Measurements from ENCODE around the gene EYS.

EYS gene

DNA sequence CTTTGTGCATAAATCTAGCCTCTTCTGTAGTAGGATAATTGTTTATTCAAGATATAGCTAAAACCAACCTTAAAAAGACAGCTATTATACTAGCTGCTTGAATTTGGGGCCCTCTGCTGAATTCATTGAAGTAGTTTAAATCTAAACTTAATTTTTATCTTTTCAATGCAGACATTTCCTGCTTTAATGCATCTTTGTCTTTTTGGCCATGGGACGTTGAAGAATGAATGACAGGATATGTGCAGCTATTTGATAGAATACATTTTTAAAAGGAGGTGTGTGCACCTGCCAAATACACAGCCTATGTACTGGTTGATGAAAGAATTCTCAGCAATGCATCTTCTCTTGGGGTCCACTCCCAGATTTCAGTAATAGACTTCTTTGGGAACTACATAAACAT lies 1546.5 kb downstream of the EYS start:
- Histone ChIP-seq H3K27ac (ENCODE audit: insufficient read depth in 1 of 2, low read depth in 1 of 2, low read length in 2 of 2, poor library complexity in 1 of 2, severe bottlenecking in 2 of 2) (peak overlapping the region in 1 of 2 experiments; percentile 13), H3K4me1 (ENCODE audit: control extremely low read depth in 1 of 4, control insufficient read depth in 4 of 4, insufficient read depth in 4 of 4, low read length in 3 of 4) (peaks cover 0 to 12% (median 2%) of the 10 kb centered on the region in 4 experiments), H3K9me3 (ENCODE audit: control extremely low read depth in 1 of 5, control insufficient read depth in 4 of 5, insufficient read depth in 2 of 5, low read depth in 1 of 5, low read length in 4 of 5) (no peaks in the 10 kb centered on the region), H3K27me3 (replicated peaks in 2 of 5; ENCODE audit: control insufficient read depth in 4 of 5, insufficient read depth in 5 of 5, low read length in 4 of 5) (no peaks in the 10 kb centered on the region), H3K36me3 (ENCODE audit: control insufficient read depth in 4 of 4, insufficient read depth in 4 of 4, low read length in 3 of 4) (no peaks in the 10 kb centered on the region), H3K4me3 (ENCODE audit: control insufficient read depth in 1 of 7, extremely low read depth in 1 of 7, insufficient read depth in 4 of 7, low read depth in 2 of 7, low read length in 6 of 7) (no peak overlapping the region)
- whole genome bisulfite sequencing (ENCODE audit: insufficient coverage): no CpG with 5 or more reads among the region's 1 CpG
- peak; percentile 41 to 84 (median 66) for DNase-seq
- POLR2A ChIA-PET: interaction anchor here (0.6 kb wide), 1 partner anchor 21 kb away, joined by 3 read pairs; no protein-coding TSS in a partner anchor
- CTCF ChIA-PET: interaction anchor here (0.7 to 1.3 kb wide), 4 partner anchors 13 to 254 kb away, joined by 3 to 4 read pairs (median 4); no protein-coding TSS in a partner anchor

DNA sequence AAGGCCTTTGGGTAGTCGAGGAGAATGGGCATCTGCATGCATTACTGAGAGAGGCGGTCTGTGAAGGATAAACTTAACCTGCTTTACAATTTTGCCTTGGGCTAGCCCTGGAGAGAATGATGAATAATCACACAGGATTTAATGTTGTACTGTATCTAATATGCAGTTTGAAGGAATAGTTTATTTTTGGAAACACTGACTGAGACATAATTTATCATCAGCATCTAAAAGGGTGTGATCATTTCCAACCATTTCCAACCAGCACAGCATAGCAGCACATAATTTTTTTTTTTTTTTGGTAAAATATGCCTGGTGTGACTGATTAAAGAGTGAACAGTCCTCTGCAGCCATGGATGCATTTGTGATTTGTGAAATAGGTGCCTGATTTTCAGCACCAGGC lies 1552.0 kb downstream of the EYS start:
- peaks cover 0 to 15% (median 2%) of the 10 kb centered on the region in 4 experiments for H3K4me1 ChIP-seq (ENCODE audit: control extremely low read depth in 1 of 4, control insufficient read depth in 4 of 4, insufficient read depth in 4 of 4, low read length in 3 of 4)
- H3K27ac ChIP-seq (ENCODE audit: insufficient read depth in 1 of 2, low read depth in 1 of 2, low read length in 2 of 2, poor library complexity in 1 of 2, severe bottlenecking in 2 of 2): no peak overlapping the region
- ChIA-PET CTCF (no interaction called here), POLR2A (no interaction called here)
- H3K27me3 ChIP-seq (replicated peaks in 2 of 5; ENCODE audit: control insufficient read depth in 4 of 5, insufficient read depth in 5 of 5, low read length in 4 of 5): no peaks in the 10 kb centered on the region
- peak in 2 of 3 donors; percentile 2 to 15 for DNase-seq
- 88% methylated on average over 2 of the region's 2 CpGs for WGBS (ENCODE audit: insufficient coverage)
- H3K36me3 ChIP-seq (ENCODE audit: control insufficient read depth in 4 of 4, insufficient read depth in 4 of 4, low read length in 3 of 4): no peaks in the 10 kb centered on the region
- no peak overlapping the region for H3K4me3 ChIP-seq (ENCODE audit: control insufficient read depth in 1 of 7, extremely low read depth in 1 of 7, insufficient read depth in 4 of 7, low read depth in 2 of 7, low read length in 6 of 7)
- no peaks in the 10 kb centered on the region for H3K9me3 ChIP-seq (ENCODE audit: control extremely low read depth in 1 of 5, control insufficient read depth in 4 of 5, insufficient read depth in 2 of 5, low read depth in 1 of 5, low read length in 4 of 5)

DNA sequence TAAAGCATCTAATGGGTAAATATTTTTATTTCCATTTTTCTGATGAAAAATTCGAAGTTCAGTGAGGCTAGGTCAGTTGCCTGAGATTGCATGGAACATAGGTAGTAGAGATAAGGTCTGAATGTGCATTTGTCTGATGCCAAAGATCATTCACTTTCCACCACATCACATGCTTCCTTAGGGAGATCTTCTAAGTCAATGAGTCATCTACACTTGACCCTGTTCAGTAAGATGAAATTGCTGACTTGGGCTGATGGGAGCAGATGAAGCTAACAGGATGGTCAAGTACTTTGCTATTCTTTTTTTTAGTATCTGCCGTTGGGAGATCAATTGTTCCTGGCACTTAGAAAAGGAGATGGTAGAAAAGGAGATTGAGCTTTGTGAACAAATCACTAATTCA lies 1560.2 kb downstream of the EYS start:
- no CpG with 5 or more reads among the region's 2 CpGs for WGBS (ENCODE audit: insufficient coverage)
- ChIA-PET CTCF (no interaction called here), POLR2A (no interaction called here)
- H3K27ac ChIP-seq (ENCODE audit: insufficient read depth in 1 of 2, low read depth in 1 of 2, low read length in 2 of 2, poor library complexity in 1 of 2, severe bottlenecking in 2 of 2): no peak overlapping the region
- H3K4me3 ChIP-seq (ENCODE audit: control insufficient read depth in 1 of 7, extremely low read depth in 1 of 7, insufficient read depth in 4 of 7, low read depth in 2 of 7, low read length in 6 of 7): no peak overlapping the region
- no peaks in the 10 kb centered on the region for H3K36me3 ChIP-seq (ENCODE audit: control insufficient read depth in 4 of 4, insufficient read depth in 4 of 4, low read length in 3 of 4)
- no peaks in the 10 kb centered on the region for H3K4me1 ChIP-seq (ENCODE audit: control extremely low read depth in 1 of 4, control insufficient read depth in 4 of 4, insufficient read depth in 4 of 4, low read length in 3 of 4)
- H3K27me3 ChIP-seq (replicated peaks in 2 of 5; ENCODE audit: control insufficient read depth in 4 of 5, insufficient read depth in 5 of 5, low read length in 4 of 5): no peaks in the 10 kb centered on the region
- H3K9me3 ChIP-seq (ENCODE audit: control extremely low read depth in 1 of 5, control insufficient read depth in 4 of 5, insufficient read depth in 2 of 5, low read depth in 1 of 5, low read length in 4 of 5): no peaks in the 10 kb centered on the region
- no peak for DNase-seq

DNA sequence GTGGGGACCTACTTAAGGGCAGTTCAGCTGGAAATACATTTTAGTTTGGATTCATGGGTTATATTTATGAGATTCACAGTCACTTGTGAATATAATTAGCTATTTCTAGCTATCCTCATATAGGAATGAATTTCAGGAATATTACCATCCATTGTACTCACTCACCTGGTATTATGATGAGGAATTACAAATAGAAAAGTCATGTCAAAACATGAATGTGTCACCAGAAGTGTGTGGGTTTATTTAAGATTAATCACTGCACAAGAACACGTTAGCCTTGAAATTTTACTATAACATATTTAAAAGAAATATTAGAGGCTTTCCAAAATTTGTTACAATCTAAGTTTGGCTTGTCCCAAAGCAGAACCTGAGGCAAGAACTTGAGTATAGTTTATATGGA lies 1560.9 kb downstream of the EYS start:
- DNase-seq: no peak

DNA sequence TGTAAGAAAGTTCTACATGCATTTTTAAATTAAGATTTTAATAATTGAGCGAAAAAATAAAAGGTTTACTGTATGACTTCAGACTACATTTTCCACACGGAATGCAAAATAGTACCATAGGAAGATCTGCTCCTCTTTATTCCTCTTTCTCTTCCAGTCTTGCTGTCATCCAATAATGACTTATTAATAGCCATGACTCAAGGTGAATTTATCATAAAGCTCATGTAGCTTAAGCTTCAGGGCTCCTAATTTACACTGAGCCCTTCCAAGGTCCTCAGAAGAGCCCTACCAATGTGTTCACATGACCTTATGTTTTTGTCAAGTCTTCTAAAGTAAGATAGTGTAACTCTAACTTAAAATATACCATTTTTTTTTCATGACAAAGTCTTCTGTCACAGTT lies 1561.4 kb downstream of the EYS start:
- POLR2A ChIA-PET: interaction anchor here (0.8 kb wide), 1 partner anchor 61 kb away, joined by 3 read pairs; no protein-coding TSS in a partner anchor
- Histone ChIP-seq H3K4me1 (ENCODE audit: control extremely low read depth in 1 of 4, control insufficient read depth in 4 of 4, insufficient read depth in 4 of 4, low read length in 3 of 4) (no peaks in the 10 kb centered on the region), H3K27me3 (replicated peaks in 2 of 5; ENCODE audit: control insufficient read depth in 4 of 5, insufficient read depth in 5 of 5, low read length in 4 of 5) (no peaks in the 10 kb centered on the region), H3K27ac (ENCODE audit: insufficient read depth in 1 of 2, low read depth in 1 of 2, low read length in 2 of 2, poor library complexity in 1 of 2, severe bottlenecking in 2 of 2) (no peak overlapping the region), H3K9me3 (ENCODE audit: control extremely low read depth in 1 of 5, control insufficient read depth in 4 of 5, insufficient read depth in 2 of 5, low read depth in 1 of 5, low read length in 4 of 5) (no peaks in the 10 kb centered on the region), H3K4me3 (ENCODE audit: control insufficient read depth in 1 of 7, extremely low read depth in 1 of 7, insufficient read depth in 4 of 7, low read depth in 2 of 7, low read length in 6 of 7) (no peak overlapping the region), H3K36me3 (ENCODE audit: control insufficient read depth in 4 of 4, insufficient read depth in 4 of 4, low read length in 3 of 4) (no peaks in the 10 kb centered on the region)
- no CpG with 5 or more reads among the region's 2 CpGs for WGBS (ENCODE audit: insufficient coverage)
- CTCF ChIA-PET: interaction anchor here (0.5 kb wide), 1 partner anchor 309 kb away, joined by 3 read pairs; no protein-coding TSS in a partner anchor
- no peak for DNase-seq

More for the DNA sequence above, 1560.9 kb downstream of the EYS start:
- no peaks in the 10 kb centered on the region for H3K9me3 ChIP-seq (ENCODE audit: control extremely low read depth in 1 of 5, control insufficient read depth in 4 of 5, insufficient read depth in 2 of 5, low read depth in 1 of 5, low read length in 4 of 5)
- no peak overlapping the region for H3K4me3 ChIP-seq (ENCODE audit: control insufficient read depth in 1 of 7, extremely low read depth in 1 of 7, insufficient read depth in 4 of 7, low read depth in 2 of 7, low read length in 6 of 7)
- H3K27ac ChIP-seq (ENCODE audit: insufficient read depth in 1 of 2, low read depth in 1 of 2, low read length in 2 of 2, poor library complexity in 1 of 2, severe bottlenecking in 2 of 2): no peak overlapping the region
- no CpG with 5 or more reads among the region's 1 CpG for WGBS (ENCODE audit: insufficient coverage)
- no peaks in the 10 kb centered on the region for H3K36me3 ChIP-seq (ENCODE audit: control insufficient read depth in 4 of 4, insufficient read depth in 4 of 4, low read length in 3 of 4)
- no peaks in the 10 kb centered on the region for H3K27me3 ChIP-seq (replicated peaks in 2 of 5; ENCODE audit: control insufficient read depth in 4 of 5, insufficient read depth in 5 of 5, low read length in 4 of 5)
- POLR2A ChIA-PET: no interaction called here
- H3K4me1 ChIP-seq (ENCODE audit: control extremely low read depth in 1 of 4, control insufficient read depth in 4 of 4, insufficient read depth in 4 of 4, low read length in 3 of 4): no peaks in the 10 kb centered on the region
- CTCF ChIA-PET: interaction anchor here (0.5 kb wide), 1 partner anchor 309 kb away, joined by 3 read pairs; no protein-coding TSS in a partner anchor

DNA sequence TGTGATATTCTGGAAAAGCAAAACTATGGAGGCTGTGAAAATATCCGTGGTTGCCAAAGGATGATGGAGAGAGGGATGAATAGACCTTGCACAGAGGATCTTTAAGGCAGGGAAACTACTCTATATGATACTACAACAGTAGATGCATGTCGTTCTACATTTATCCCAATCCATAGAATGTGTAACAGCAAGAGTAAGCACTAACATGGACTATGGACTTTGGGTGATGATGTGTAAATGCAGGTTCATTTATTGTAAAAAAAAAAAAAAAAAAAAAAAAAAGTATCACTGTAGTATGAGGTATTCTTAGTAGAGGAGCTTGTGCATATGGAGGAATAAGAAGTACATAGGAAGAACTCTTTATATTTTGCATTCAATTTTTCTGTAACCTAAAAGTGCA lies 1563.9 kb downstream of the EYS start:
- ChIA-PET POLR2A (no interaction called here), CTCF (no interaction called here)
- DNase-seq: no peak
- H3K36me3 ChIP-seq (ENCODE audit: control insufficient read depth in 4 of 4, insufficient read depth in 4 of 4, low read length in 3 of 4): no peaks in the 10 kb centered on the region
- no peak overlapping the region for H3K4me3 ChIP-seq (ENCODE audit: control insufficient read depth in 1 of 7, extremely low read depth in 1 of 7, insufficient read depth in 4 of 7, low read depth in 2 of 7, low read length in 6 of 7)
- H3K4me1 ChIP-seq (ENCODE audit: control extremely low read depth in 1 of 4, control insufficient read depth in 4 of 4, insufficient read depth in 4 of 4, low read length in 3 of 4): no peaks in the 10 kb centered on the region
- H3K27ac ChIP-seq (ENCODE audit: insufficient read depth in 1 of 2, low read depth in 1 of 2, low read length in 2 of 2, poor library complexity in 1 of 2, severe bottlenecking in 2 of 2): no peak overlapping the region
- WGBS (ENCODE audit: insufficient coverage): no CpG with 5 or more reads among the region's 2 CpGs
- H3K27me3 ChIP-seq (replicated peaks in 2 of 5; ENCODE audit: control insufficient read depth in 4 of 5, insufficient read depth in 5 of 5, low read length in 4 of 5): peaks cover 0 to 2% (median 0%) of the 10 kb centered on the region in 5 experiments
- no peaks in the 10 kb centered on the region for H3K9me3 ChIP-seq (ENCODE audit: control extremely low read depth in 1 of 5, control insufficient read depth in 4 of 5, insufficient read depth in 2 of 5, low read depth in 1 of 5, low read length in 4 of 5)

DNA sequence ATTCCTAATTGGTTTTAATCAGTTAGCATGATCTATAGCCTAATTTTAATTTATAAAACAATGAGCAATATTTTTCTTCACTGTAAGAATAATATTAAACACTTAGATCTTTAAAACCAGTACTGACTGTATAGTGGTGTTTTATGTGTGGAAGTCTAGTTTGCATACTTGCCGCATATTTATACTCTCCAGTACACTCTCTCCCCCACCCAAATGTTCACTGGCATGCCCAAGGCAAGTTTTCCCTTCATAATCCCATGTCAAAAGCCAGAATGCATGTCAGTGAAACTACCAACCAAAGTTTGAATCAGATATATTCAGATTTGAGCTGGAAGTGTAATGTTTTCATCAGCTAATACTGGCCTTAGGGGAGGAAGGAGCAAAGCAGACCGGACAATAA lies 1565.3 kb downstream of the EYS start:
- no peak overlapping the region for H3K27ac ChIP-seq (ENCODE audit: insufficient read depth in 1 of 2, low read depth in 1 of 2, low read length in 2 of 2, poor library complexity in 1 of 2, severe bottlenecking in 2 of 2)
- H3K27me3 ChIP-seq (replicated peaks in 2 of 5; ENCODE audit: control insufficient read depth in 4 of 5, insufficient read depth in 5 of 5, low read length in 4 of 5): peaks cover 0 to 2% (median 0%) of the 10 kb centered on the region in 5 experiments
- ChIA-PET POLR2A (no interaction called here), CTCF (no interaction called here)
- no peaks in the 10 kb centered on the region for H3K9me3 ChIP-seq (ENCODE audit: control extremely low read depth in 1 of 5, control insufficient read depth in 4 of 5, insufficient read depth in 2 of 5, low read depth in 1 of 5, low read length in 4 of 5)
- H3K4me3 ChIP-seq (ENCODE audit: control insufficient read depth in 1 of 7, extremely low read depth in 1 of 7, insufficient read depth in 4 of 7, low read depth in 2 of 7, low read length in 6 of 7): no peak overlapping the region
- H3K4me1 ChIP-seq (ENCODE audit: control extremely low read depth in 1 of 4, control insufficient read depth in 4 of 4, insufficient read depth in 4 of 4, low read length in 3 of 4): no peaks in the 10 kb centered on the region
- no peaks in the 10 kb centered on the region for H3K36me3 ChIP-seq (ENCODE audit: control insufficient read depth in 4 of 4, insufficient read depth in 4 of 4, low read length in 3 of 4)
- WGBS (ENCODE audit: insufficient coverage): 100% methylated on average over 1 of the region's 2 CpGs
- DNase-seq: no peak
